ENCODE measurements around the gene DIP2C. TPM values are rescaled to one million over a fixed set of nuclear protein-coding genes. Genes with fewer than 3 reads are reported as not detected.

Gene DIP2C
- total RNA-seq, 4 donors from 2014 or later = 2.4 to 14.9 (median 6.1) TPM

DNA sequence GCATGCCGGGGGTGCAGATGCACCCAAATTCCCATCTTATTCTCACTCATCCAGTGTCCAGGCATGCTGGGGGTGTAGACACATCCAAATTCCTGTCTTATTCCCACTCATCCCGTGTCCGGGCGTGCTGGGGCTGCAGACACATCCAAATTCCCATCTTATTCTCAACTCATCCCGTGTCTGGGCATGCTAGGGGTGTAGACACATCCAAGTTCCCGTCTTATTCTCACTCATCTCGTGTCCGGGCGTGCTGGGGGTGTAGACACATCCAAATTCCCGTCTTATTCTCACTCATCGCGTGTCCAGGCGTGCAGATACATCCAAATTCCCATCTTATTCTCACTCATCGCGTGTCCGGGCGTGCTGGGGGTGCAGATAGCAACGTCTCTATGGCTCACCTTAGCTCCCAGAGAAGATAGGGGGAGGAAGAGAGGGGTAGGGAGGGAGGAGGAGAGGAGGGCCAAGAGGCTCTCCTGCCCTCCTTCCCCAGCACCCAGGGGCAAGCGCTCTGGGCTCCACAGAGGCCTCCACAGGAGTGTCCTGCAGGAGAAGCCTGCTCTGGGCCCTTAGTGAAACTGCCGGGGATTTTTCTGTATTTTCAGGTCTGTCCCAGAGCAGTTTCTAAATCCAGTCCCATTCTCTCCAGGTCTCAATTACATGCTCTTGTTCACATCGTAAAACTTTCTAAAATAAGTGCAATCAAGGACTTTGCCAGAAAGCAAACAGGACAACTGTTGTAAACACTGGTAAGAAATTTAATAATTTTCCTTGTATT lies 210.8 kb downstream of the DIP2C start:
- H3K27me3 ChIP-seq = no peaks in the 10 kb centered on the region
- peaks cover 0 to 29% (median 0%) of the 10 kb centered on the region in 3 donors for H3K4me1 ChIP-seq
- H3K36me3 ChIP-seq = no peaks in the 10 kb centered on the region
- H3K4me3 ChIP-seq = no peak overlapping the region
- 71 to 73% methylated on average over 18 to 21 of the region's 21 CpGs for WGBS, 2 donors
- no peaks in the 10 kb centered on the region for H3K9me3 ChIP-seq
- no peak overlapping the region for H3K27ac ChIP-seq
- TF ChIP-seq CTCF (IDR thresholded peaks at IDR 0.05) = no peak
- no peak for TF ChIP-seq POLR2A (IDR thresholded peaks at IDR 0.05)
- intact Hi-C loops (cut with DNase I) = no loop called here
- DNase-seq = no peak

DNA sequence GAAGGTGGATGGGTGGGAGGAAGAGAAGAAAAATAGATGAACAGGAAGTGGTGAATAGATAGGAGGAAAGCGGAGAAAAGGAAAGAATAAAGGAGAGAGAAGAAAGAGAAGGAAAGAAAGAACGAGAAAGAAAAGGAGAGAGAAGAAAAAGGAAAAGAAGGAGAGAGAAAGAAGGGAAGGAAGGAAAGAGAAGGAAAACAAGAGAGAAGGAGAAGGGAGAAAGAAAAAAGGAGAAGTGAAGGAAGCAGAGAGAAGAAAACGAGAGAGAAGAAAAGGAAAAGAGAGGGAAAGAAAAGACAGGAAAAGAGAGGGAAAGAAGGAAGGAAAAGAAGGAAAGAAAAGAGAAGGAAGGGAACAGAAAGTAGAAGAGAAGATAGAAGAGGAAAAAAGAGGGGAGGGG lies 211.8 kb downstream of the DIP2C start:
- DNase-seq = no peak
- Histone ChIP-seq H3K4me3 (no peak overlapping the region), H3K27me3 (no peaks in the 10 kb centered on the region), H3K36me3 (peaks cover 0 to under 1% (median 0%) of the 10 kb centered on the region in 3 donors), H3K9me3 (no peaks in the 10 kb centered on the region), H3K27ac (no peak overlapping the region), H3K4me1 (peaks cover 0 to 28% (median 0%) of the 10 kb centered on the region in 3 donors)
- whole genome bisulfite sequencing, 2 donors = 89 to 92% methylated on average over 3 of the region's 3 CpGs
- intact Hi-C loops (cut with DNase I) = no loop called here
- TF ChIP-seq CTCF (IDR thresholded peaks at IDR 0.05) = no peak
- no peak for TF ChIP-seq POLR2A (IDR thresholded peaks at IDR 0.05)

- TF ChIP-seq POLR2A (IDR thresholded peaks at IDR 0.05) (no peak), CTCF (IDR thresholded peaks at IDR 0.05) (no peak)
- Histone ChIP-seq H3K9me3 (no peaks in the 10 kb centered on the region), H3K4me1 (peaks cover 0 to 16% (median 0%) of the 10 kb centered on the region in 3 donors), H3K4me3 (no peak overlapping the region), H3K27ac (no peak overlapping the region), H3K27me3 (no peaks in the 10 kb centered on the region), H3K36me3 (peaks cover 0 to 13% (median 0%) of the 10 kb centered on the region in 3 donors)
- DNase-seq = no peak
- 83 to 96% methylated on average over 1 to 6 of the region's 6 CpGs for WGBS, 2 donors
- intact Hi-C loops (cut with DNase I) = no loop called here
Observed at GRCh38 chr10:476455-476780, 213.1 kb downstream of the DIP2C start.

- no peak for DNase-seq
- TF ChIP-seq POLR2A (IDR thresholded peaks at IDR 0.05) (no peak), CTCF (IDR thresholded peaks at IDR 0.05) (no peak)
- WGBS, 2 donors = 44 to 61% methylated on average over 15 to 19 of the region's 23 CpGs
- intact Hi-C loops (cut with DNase I) = no loop called here
- H3K27ac ChIP-seq = no peak overlapping the region
- no peaks in the 10 kb centered on the region for H3K9me3 ChIP-seq
- H3K27me3 ChIP-seq = no peaks in the 10 kb centered on the region
- H3K36me3 ChIP-seq = peaks cover 0 to 18% (median 0%) of the 10 kb centered on the region in 3 donors
- H3K4me1 ChIP-seq = peaks cover 0 to 11% (median 0%) of the 10 kb centered on the region in 3 donors
- H3K4me3 ChIP-seq = no peak overlapping the region
Observed at GRCh38 chr10:475709-476454, 213.6 kb downstream of the DIP2C start.

- H3K4me1 ChIP-seq = peaks cover 0 to 8% (median 0%) of the 10 kb centered on the region in 3 donors
- H3K9me3 ChIP-seq = no peaks in the 10 kb centered on the region
- peaks cover 0 to 27% (median 0%) of the 10 kb centered on the region in 3 donors for H3K36me3 ChIP-seq
- DNase-seq = no peak
- TF ChIP-seq CTCF (IDR thresholded peaks at IDR 0.05) = no peak
- TF ChIP-seq POLR2A (IDR thresholded peaks at IDR 0.05) = no peak
- no peak overlapping the region for H3K4me3 ChIP-seq
- 77 to 81% methylated on average over 8 to 9 of the region's 9 CpGs for WGBS, 2 donors
- no peaks in the 10 kb centered on the region for H3K27me3 ChIP-seq
- intact Hi-C loops (cut with DNase I) = no loop called here
- H3K27ac ChIP-seq = no peak overlapping the region
Observed at GRCh38 chr10:474946-475345, 214.5 kb downstream of the DIP2C start.
